Skin epidermis (tissue), 12 donors: ENCODE measurements around the gene ZNF521.

Source experiments
- H3K27ac ChIP-seq, 21 experiments: fragments of 200-600 bp; sonication (generic) in 11 of 21; one replicate each; pipeline ENCODE4 v1.5.0; 2020; ENCODE audit warnings: mild to moderate bottlenecking in 3 of 21, inconsistent platforms in 2 of 21, moderate library complexity in 2 of 21
- H3K4me3 ChIP-seq, 7 experiments: fragments of 200-600 bp; sonication (generic) in 2 of 7; one replicate each; pipeline ENCODE4 v1.5.0; 2020; ENCODE audit warnings: inconsistent platforms in 2 of 7, mild to moderate bottlenecking in 2 of 7, moderate library complexity in 1 of 7

The ZNF521 gene

GRCh38 chr18:25300492-25300891, 51.5 kb downstream of the ZNF521 start:
- Histone ChIP-seq H3K27ac (no peak overlapping the region), H3K4me3 (no peak overlapping the region)

GRCh38 chr18:25299426-25300300, 52.3 kb downstream of the ZNF521 start:
- Histone ChIP-seq H3K27ac (peak overlapping the region in 9 of 21 experiments; percentile 17 to 85 (median 29)), H3K4me3 (no peak overlapping the region)

GRCh38 chr18:25298853-25299274, 53.1 kb downstream of the ZNF521 start:
- Histone ChIP-seq H3K4me3 (no peak overlapping the region), H3K27ac (peak overlapping the region in 7 of 21 experiments; percentile 17 to 85 (median 60))

DNA sequence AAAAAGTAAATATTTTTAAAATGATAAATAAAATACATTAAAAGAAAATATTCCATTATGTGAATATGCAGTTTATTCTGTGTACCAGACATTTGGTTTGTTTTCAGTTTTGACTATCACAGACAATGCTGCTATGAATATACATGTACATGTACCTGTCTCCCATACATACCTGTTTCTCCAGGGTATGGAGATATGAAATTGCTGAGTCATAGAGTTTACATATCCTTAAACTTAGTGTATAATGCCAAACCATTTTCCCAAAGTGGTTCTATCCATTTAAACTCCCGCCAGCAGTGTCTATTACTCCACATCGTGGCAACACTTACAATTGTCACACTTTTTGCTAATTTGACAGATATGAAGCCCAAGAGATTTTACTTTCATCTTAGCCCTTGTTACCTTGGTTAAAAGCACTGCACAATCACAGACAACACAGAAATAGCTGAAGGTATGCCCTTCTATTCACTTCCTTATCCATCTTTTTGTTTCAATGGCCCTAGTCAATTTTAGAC, 56.3 kb downstream of the ZNF521 start:
- no peak overlapping the region for H3K4me3 ChIP-seq
- H3K27ac ChIP-seq, result no peak overlapping the region

DNA sequence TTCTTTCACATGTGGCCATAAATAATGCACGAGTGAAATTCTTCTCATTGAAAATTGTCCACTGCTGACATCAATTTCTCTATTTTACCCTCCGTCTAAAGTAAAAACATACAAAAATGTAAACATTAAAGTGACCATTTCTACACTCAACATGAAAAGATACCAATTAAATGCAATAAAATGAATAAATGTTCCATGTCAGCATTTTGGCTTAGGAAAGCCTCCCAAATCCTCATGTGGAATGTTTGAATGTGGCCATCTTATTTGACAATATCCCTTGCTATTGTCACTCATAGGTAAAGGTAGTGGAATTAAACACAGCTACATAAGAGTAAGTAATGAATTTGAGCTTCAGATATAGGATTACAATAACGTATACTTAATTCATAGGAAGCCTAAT, 60.8 kb downstream of the ZNF521 start:
- no peak overlapping the region for H3K27ac ChIP-seq

DNA sequence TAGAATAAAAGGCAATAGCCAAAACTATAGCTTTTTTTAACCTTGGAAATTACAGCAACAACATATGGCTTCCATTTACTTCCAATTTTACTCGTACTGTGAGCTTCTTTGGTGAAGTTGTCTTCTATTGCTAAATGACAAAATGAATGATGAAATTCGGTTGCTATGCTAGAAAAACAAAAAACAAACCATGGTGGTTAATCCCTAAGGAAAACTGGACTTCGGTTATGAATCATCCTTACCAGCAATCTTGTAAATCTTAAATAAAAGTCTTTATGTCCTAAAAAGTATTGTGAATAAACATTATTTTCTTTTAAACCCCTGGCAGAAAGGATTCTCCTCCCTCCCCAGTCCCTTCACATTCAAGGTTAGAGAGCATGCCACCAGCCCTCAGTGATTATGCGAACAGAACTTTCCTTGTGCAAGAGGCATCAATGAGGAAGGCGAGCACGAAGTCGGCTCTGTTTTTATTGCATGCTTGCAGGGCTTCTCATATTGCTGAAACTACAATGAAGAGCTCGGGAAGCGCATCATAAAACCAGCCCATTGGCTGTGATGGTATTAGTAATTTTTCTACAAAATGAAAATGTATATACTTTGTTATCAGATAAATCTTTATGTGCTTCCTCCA, 62.9 kb downstream of the ZNF521 start:
- Histone ChIP-seq H3K4me3 (no peak overlapping the region), H3K27ac (peak overlapping the region in 12 of 21 experiments; percentile 1 to 68 (median 50))

More for the DNA sequence above, 60.8 kb downstream of the ZNF521 start:
- no peak overlapping the region for H3K4me3 ChIP-seq

DNA sequence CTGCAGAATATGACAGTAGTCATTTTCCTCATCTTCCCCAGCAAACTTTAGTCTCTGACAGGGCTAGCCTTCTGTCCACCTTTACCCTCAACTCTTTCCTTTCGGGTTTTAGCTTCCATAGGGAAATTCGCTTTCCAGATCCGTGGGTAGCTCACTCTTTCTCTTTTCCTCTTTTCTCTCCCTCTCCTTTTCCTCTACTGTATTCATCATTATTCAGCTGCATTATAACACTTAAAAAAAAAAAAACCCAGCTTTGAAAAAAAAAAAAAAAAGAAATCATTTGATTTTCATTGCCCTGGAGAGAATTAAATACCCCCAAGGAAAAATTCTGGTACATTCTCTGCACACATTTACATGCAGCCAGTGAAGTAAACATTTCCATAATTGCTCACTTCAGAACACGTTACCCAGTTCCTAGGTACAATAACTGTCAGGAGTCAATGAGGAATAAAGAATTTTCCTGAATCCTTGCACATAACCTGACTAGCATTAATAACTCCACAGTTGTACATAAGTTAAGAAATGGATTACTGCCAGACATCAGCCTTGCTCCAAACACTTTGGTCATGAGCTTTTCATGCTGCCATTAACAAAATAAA, 63.5 kb downstream of the ZNF521 start:
- H3K4me3 ChIP-seq, result no peak overlapping the region
- H3K27ac ChIP-seq, result peak overlapping the region in 14 of 21 experiments; percentile 7 to 65 (median 35)

DNA sequence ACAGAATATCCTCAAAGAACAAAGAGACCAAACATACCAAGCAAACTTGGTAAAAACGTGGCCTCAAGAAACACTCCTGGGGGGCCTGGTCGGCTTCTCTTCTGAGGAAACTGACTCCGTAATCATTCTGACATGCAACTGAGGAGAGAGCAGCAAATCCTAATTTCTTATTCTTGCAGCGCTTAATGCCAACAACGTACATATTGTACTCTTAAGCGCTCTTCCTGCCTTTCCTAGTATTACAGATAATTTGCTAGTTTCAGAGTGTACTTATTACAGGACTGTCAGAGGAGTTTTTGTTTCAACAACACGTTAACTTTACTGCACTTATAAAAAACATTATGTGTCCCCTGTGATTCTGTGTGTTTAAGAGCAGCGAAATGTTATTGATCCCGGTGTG, 64.9 kb downstream of the ZNF521 start:
- Histone ChIP-seq H3K4me3 (no peak overlapping the region), H3K27ac (peak overlapping the region in 7 of 21 experiments; percentile 6 to 65 (median 12))

DNA sequence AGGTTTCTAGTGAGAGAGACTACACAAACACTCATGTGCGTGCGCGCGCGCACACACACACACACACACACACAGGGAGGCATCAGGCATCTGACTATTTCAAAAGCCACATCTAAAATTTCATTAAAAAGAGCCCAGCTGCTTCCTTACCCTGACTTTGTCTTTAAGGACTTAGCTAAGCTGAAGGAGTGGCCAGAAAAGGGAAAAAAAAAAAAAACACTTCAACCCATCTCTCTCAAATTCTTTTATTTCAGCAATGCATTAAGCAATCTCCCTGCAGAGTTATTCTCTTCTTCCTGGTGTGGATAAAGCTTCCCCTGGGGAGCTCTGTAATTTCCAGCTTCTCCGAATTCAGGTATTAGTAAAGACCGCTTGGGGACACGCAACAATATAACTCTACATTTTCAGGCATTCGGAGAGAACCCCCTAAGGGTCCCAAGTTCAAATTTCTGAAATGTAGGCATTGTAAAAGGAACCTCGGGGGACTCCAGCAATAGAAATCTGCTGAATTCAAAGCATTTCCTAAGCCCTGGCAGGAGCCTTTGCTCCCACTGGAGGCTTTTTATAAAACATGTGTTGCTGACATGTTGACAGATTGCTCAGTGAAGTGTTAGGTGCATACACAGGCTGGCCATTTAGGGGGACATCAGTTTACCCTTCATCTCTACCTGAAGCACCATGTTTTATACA, 67.0 kb downstream of the ZNF521 start:
- peak overlapping the region in 11 of 21 experiments; percentile 22 to 80 (median 52) for H3K27ac ChIP-seq
- no peak overlapping the region for H3K4me3 ChIP-seq

DNA sequence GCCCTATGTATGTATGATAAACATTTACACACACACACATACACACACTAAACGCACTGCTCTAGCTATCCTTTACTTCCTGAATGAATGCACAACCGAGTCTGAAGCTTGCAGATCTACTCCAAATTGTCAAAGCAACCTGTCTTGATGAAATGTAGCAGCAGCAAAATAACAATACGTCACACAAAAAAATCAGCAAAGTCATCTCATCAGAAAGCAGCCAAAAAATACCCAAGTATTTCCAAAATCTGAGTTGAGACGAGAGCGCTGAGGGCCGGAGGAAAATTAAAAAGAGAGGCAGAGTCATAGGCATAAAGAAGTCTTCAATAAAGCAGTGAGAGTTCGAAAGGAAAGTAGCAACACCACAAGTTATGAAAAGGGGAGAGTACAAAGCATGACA, 67.7 kb downstream of the ZNF521 start:
- peak overlapping the region in 11 of 21 experiments; percentile 3 to 80 (median 53) for H3K27ac ChIP-seq
- no peak overlapping the region for H3K4me3 ChIP-seq

DNA sequence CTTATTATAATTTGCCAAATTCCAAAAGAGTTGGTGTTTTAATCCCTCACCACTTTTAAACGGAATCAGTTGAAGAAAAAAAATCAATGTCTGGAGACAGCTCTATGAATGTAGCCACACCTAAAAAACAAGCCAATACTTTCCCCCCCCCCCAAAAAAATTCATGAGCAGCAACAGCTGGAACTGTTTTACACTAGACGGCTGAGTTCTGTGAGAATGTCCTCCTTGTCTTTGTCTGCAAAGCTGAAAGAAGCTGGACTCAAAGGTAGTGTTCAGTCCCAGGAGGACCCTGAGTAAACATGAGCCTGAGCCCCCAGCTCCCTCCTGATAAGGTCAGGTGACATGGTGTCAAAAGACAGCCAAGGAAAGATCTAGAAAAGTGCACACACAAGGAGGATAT, 68.2 kb downstream of the ZNF521 start:
- peak overlapping the region in 11 of 21 experiments; percentile 3 to 80 (median 43) for H3K27ac ChIP-seq

GRCh38 chr18:25282896-25283703, 68.9 kb downstream of the ZNF521 start:
- Histone ChIP-seq H3K27ac (peak overlapping the region in 10 of 21 experiments; percentile 3 to 80 (median 42)), H3K4me3 (no peak overlapping the region)

More for the DNA sequence above, 68.2 kb downstream of the ZNF521 start:
- H3K4me3 ChIP-seq, result no peak overlapping the region

DNA sequence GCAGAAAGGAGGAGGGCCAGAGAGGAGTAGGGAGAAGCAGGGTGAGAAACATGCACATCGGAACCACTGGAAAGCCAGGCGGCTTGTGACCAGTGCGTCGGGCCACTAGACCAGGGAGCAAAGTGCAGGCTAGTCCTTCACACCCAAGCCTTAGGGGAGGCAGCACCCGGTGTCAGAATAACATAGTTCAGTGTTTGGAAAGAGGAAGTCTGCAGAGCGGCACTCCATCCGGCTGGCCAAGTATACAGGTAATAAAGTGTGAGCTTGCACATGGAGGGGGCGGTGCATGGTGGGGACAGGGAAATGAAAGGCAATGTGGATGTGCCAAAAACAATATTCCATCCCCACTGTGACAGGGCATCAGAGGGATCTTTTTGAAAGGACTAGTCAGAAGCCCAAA, 69.7 kb downstream of the ZNF521 start:
- no peak overlapping the region for H3K4me3 ChIP-seq

DNA sequence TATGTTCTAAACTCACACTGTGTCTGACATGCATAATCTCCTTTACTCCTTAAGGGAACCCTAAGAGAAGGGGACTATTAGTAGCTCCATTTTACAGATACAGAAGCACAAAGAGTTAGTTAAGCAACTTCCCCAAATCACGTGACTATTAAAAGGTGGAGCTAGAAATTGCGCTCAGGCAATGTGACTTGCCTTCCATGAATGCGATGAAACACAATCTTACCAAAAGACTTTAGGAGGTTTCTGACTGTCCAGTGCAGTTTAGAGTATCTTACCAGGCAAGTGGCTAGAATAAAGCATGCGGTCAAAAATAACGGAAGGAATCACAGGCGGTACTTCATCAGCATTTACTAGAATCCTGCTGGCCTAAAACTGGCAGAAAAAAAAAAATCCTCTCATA, 70.4 kb downstream of the ZNF521 start:
- Histone ChIP-seq H3K27ac (peak overlapping the region in 3 of 21 experiments; percentile 3 to 25 (median 16)), H3K4me3 (no peak overlapping the region)

More for the DNA sequence above, 69.7 kb downstream of the ZNF521 start:
- H3K27ac ChIP-seq, result peak overlapping the region in 5 of 21 experiments; percentile 3 to 80 (median 25)

GRCh38 chr18:25279961-25280360, 72.0 kb downstream of the ZNF521 start:
- Histone ChIP-seq H3K4me3 (no peak overlapping the region), H3K27ac (peak overlapping the region in 1 of 21 experiments; percentile 2)

DNA sequence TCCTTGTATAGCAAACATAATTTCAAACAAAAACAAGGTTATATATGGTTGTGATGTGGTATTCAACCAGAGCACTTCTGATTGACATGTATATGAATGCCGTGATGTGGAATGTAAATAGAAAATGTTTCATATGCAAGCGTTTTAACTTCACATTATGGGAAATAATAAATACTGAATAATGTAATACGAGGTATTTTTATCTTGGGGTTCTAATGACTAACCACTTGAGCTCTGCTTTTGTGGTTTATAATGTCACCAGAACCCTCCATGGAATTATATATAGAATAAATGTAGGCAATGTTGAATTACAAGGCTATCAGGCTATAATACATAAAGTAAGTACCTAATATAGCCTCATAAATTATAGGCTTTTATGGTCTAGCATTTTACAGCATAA, 72.4 kb downstream of the ZNF521 start:
- peak overlapping the region in 1 of 21 experiments; percentile 2 for H3K27ac ChIP-seq
- H3K4me3 ChIP-seq, result no peak overlapping the region

DNA sequence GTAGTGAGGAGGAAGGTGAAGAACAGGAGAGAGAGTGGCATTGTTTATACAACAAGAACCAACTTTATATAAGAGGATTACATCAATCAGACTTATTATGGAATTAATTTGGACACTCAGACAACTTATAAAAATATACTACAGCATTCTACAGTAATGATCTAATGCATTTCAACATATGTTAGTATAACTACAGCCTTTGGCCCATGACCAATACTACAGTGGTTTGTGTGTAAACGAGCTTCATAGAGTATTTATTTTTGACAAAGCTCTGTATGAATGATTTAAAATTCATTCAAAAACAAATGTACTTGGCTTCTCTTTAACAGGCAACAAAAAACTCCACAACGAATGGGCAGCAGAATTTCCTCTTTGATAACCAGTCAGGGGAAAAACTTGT, 72.8 kb downstream of the ZNF521 start:
- no peak overlapping the region for H3K27ac ChIP-seq

DNA sequence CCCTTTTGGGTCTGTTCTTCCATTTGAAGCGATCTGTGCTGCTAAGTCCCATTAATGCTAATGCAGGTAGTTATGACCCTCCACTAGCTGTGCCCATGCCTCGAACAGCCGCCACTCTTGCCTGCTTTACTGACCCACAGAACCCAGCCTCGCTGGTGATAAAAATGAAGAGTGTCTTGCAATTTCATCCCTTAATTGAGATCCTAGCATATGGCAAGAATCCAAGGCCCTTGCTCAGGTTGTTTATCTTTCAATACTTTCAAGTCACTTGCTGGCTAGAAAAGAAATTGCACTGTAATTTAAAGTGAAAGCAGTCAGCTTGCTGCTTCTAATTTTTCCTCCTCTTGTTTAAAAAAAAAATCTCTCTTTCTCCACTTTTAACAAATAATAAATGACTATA, 73.6 kb downstream of the ZNF521 start:
- Histone ChIP-seq H3K27ac (no peak overlapping the region), H3K4me3 (no peak overlapping the region)

More for the DNA sequence above, 72.8 kb downstream of the ZNF521 start:
- H3K4me3 ChIP-seq, result no peak overlapping the region
